GM18517 (cell line): Measurements from ENCODE around the gene TBL1Y.
"Not testable (repeated sequence)": the region's sequence is repeated elsewhere in the genome, so short reads cannot be mapped to it uniquely, and the experiment has no call there.

Source experiments
- ATAC-seq: cut with Tn5 transposase; IDR thresholded peaks from one replicate; pipeline ENCODE4 v1.9.1; 2021; ENCODE audit warnings: mild to moderate bottlenecking, moderate library complexity; ENCODE audit not compliant: unreplicated experiment

The TBL1Y gene

DNA sequence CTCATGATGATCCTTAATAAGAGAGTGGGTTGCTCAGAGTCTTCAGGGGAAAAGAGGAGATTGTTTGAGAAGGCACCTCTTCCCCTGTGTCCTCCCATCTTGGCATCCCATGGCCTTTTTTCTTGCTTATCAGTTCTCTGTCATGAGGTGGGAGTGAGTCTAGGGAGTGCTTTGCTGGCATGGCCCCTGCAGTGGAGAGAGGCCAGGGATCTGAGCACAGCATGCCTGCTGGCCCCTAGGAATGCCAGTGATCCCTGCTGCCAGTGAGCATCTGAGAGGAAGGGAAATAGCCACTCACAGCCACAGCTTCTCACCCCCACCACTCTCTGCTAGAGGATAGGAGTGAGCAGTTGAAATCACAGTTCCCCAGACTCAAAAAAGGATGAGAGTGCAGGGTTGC is 168.2 kb downstream of the TBL1Y start:
- no peak for ATAC-seq

DNA sequence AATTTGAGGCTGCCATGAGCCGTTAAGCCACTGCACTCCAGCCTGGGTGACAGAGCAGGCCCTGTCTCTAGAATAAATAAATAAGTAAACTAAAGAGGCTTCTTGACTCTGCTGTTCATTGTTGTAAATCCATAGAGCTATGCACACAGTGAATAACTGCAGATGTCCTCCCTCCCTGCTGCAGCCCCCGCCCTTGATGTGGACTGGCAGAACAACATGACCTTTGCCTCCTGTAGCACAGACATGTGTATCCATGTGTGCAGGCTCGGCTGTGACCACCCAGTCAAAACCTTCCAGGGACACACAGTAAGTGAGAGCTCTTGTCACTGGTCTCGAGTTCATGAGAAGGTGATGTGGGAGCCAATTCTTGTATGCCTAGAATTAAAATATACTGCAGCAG is 170.1 kb downstream of the TBL1Y start:
- not testable (repeated sequence) for ATAC-seq

DNA sequence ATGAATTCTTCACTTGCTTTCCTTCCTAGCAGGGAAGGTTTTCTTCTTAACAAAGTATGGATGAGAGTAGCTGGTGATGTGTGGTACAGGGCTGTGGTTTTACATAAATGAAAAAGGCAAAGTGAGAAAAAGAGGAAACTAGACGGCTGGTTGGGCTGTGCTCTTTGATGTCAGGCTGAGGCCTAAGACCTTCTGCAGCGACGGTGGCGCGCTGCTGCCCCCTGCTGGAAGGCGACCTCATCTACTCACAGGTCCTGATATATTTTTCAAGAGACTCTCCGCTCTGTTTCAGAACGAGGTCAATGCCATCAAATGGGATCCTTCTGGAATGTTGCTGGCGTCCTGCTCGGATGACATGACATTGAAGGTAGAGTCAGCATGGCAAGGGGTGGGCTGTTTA is 175.1 kb downstream of the TBL1Y start:
- no peak for ATAC-seq

DNA sequence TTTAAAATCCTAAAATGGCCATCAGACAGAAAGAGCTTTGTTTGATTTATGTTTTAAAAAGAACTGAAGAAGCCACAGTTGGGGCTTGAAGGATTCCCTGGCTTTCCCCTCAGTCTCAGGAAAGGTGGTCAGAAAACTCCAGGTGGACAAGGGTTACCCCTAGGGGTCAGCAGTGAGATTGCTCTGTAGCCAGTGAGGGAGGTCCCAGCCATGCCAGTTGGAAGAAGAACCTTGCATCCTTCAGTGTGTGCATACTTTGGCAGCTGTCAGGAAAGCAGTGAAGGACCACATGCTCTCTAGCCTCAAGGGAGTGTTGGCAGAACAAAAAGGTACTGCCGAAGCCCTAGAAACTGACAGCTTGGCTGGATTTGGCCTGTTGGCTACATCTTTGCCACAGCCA is 182.3 kb downstream of the TBL1Y start:
- ATAC-seq = no peak

DNA sequence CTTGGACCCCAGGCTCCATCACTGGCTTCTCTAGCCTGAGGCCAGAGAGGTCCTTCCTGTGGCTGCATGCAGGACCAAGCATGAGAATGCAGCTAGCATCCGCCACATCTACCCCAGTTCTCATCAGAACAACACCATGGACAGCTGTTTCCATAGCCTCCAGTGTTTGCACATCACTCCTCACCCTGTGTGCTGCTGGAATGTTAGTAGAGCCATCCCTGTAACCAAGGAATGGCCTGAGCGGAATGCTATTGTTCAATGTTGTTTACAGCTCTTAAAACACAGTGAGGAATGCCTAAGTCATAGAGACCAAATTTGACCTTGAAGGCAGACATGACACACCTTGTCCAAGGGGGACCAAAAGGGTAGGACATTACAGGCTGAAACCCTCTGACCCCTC is 183.9 kb downstream of the TBL1Y start:
- no peak for ATAC-seq

DNA sequence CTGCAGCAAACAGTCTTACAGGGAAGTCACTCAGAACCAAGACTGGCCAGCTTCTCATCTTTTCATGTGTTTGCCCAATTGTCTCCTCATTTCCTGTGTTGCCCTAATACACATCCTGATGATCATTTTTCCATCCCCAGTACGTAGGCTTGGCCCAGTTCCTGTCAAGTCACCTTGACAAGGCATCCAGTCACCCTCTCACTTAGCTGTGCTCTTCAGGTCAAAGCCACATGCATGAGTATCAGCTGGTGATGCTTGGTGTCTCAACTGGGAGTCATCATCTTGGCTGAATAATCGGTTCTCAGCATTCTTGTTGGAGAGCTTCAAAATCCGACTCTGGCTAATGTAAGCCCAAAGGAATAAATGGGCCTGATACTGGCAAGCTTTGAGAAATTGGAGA is 186.5 kb downstream of the TBL1Y start:
- no peak for ATAC-seq

DNA sequence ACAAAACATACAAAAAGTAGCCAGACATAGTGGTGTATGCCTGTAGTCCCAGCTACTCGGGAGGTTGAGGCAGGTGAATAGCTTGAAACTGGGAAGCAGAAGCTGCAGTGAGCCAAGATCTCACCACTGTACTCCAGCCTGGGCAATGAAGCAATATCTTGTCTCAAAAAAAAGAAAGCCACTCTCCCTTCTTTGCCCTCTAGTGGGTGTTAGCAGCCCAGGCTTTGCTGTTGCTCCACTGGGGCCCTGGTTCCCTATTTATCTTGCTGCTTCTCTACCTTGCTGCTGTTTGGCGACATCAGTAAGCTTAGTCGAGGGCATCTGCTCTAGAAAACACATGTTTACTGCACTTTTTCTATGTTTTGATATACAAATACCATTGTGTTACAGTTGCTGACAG is 189.2 kb downstream of the TBL1Y start:
- ATAC-seq = no peak

DNA sequence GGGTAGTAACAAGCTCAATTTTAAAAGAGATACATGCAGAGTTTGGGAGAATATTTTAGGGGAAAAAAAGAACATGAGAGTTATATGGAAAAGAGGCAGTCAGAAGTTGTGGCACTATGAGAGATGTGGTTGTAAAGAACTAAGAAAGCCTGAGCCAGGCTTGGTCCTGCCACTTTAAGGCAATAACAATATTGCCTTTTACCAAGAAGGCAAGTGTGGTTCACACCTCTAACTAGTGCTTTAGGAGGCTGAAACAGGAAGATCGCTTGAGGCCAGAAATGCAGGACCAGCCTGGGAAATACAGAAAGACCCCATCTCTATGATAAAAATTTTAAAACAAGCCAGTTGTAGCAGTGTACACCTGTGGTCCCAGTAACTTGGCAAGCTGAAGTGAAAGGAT is 192.2 kb downstream of the TBL1Y start:
- ATAC-seq = no peak

DNA sequence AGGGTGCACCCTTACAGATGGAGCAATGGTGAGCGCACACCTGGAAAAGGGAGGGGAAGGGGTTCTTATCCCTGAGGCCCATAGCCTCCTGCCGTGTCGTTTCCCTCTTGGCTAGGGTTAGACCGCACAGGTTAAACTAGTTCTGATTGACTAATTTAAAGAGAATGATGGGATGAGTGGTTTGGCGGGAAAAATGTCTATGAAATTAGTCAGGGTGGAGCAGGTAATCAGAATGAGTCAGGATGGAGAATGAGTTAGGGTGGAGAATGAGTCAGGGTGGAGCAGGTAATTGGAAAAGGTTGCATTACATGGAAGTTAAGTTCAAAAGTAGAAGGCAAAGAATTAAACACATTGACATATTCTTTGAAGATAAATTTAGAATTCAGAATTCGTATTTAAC is 196.7 kb downstream of the TBL1Y start:
- no peak for ATAC-seq

DNA sequence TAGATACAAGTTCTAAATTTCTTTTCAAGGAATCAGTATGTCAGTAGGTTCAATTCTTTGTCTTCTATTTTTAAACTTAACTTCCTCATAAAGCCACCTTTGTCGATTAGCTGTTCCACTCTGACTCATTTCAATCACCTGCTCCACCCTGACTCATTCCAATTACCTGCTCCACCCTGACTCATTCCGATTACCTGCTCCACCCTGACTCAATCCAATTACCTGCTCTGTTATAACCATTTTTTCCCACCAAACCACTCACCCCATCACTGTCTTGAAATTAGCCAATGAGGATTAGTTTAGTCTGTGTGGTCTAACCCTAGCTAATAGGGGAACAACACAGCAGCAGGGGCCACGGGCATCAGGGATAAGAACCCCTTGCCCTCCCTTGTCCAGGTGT is 199.6 kb downstream of the TBL1Y start:
- ATAC-seq = no peak

DNA sequence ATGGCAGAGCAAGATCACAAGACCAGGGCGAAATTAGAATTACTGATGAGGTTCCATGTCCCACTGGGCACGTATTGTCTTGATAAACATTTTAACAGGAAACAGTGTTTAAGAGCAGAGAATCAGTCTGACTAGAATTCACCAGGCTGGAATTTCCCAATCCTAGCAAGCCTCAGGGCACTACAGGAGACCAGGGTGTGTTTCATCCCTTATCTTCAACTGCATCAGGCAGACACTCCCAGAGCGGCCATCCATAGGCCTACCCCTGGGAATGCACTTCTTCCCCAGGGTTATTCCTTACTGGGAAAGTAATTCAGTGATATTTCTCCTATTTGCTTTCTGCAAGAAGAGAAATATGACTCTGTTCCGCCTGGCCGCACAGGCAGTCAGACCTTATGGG is 205.4 kb downstream of the TBL1Y start:
- no peak for ATAC-seq

DNA sequence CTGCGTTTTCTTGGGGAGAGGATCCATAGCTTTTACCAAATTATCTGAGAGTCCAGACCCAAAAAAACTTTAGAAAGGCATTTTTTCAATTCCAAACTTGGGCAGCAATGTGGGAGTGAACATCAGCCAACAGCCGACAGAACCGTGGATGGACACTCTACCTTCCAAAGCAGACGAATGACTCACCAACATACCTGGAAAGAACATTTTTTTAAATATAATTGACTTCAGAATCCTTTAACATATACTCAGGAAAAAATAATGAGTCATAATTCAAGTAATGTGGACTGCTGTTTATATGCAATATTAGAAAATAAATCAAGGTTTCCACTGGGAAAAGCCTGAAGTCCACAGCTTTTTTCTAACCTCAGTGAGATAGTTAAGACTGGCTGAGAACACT is 211.7 kb downstream of the TBL1Y start:
- no peak for ATAC-seq

DNA sequence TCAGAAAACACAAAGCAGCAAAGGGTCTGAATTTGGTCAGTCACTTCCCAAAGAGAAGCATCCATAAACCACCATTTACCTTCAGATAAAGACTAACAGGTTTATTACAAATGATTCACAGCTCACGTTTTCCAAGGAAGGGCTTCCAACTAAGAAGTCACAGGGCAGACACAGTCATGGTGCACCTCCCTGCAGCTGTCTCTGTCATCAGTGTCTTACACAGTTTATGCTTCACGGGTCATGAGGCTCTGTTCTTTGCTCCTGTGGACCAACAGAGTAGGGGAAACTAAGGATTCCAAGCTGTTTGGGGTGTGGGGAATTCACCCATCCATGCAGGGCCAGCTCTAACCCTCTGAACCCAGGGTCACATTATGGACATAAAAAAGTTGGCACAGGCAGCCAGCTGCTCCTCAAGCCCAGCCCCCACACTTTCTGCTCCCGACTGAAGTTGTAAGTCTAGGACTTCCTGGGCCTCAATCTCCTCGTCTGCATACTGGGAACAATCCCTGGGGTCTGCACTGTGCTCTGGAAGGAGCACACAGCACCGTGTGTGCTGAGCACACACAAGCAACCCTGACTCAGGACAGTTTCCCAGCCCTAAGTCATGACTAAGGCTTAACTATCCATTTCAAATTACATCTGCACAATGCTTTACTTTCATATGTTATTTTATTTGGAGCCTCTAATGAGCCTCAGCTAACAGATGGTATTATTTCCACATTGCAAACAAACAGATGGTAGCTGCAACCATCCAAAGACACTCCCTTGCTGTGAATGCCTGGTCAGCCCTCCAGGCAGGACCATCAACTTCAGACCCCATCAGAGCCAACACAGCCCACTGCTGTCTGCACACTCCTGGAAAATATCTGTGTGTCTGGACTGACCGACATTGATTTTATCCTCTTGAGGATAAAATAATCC is 214.9 kb downstream of the TBL1Y start:
- no peak for ATAC-seq

DNA sequence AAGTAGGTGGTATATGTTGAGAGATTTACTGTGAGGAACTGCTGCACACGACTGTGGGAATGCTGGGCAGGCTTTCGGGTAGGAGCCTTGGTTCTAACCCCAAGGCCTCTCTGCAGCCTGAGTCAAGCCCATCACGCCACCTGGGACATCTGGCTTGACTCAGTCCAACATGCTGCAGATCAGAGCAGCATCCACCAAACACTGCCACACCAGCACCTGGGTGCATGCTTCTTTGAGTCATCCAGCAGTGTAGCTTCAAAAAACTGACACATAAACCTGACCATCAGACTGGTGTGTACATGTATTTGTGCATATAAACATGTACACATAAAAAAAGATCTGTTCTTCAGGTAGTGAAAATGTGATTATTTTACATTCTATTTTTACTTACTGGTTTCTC is 217.7 kb downstream of the TBL1Y start:
- no peak for ATAC-seq
